A673 (cell line): ENCODE data around the gene DMBT1. TPM values are rescaled to one million over a fixed set of nuclear protein-coding genes. Genes with fewer than 3 reads are reported as not detected.

Source experiments
- BruUV-seq: library from RNA; stranded (reverse); fragments of 400-500 nt; replicated peaks from 2 replicates; lab custom pipeline; 2021; lab: Mats Ljungman, UMichigan
- CTCF ChIA-PET: fragments of 300-600 bp; sonication (Branson Sonifier 250); formaldehyde crosslinking; loops from one replicate; lab custom pipeline; 2022; ENCODE audit warnings: antibody characterized with exemption; lab: Charles Lee
- POLR2A ChIA-PET: fragments of 300-600 bp; sonication (Branson Sonifier 250); formaldehyde crosslinking; loops from one replicate; lab custom pipeline; 2022; ENCODE audit warnings: antibody characterized with exemption; ENCODE audit not compliant: low non-redundant PET; lab: Charles Lee
- DNase-seq: peaks from one replicate; pipeline ENCODE4 v3.0.0-alpha.2; 2015; ENCODE audit warnings: low spot score
- H3K27ac ChIP-seq: fragments of 200-600 bp; sonication (generic); 2 replicates; pipeline ENCODE4 v1.5.1; 2016; ENCODE audit warnings: mixed run types, low read depth, mild to moderate bottlenecking, mixed read lengths, antibody characterized with exemption, low read length; ENCODE audit not compliant: poor library complexity, severe bottlenecking
- H3K27me3 ChIP-seq: fragments of 200-600 bp; sonication (generic); replicated peaks from 2 replicates; pipeline ENCODE4 v1.6.1; 2017; ENCODE audit warnings: mixed run types, low read depth, mild to moderate bottlenecking, mixed read lengths, antibody characterized with exemption, low read length; ENCODE audit not compliant: insufficient read depth, poor library complexity
- H3K36me3 ChIP-seq: fragments of 200-600 bp; sonication (generic); 2 replicates; pipeline ENCODE4 v1.6.1; 2016; ENCODE audit warnings: mixed run types, mild to moderate bottlenecking, mixed read lengths, antibody characterized with exemption, low read length; ENCODE audit not compliant: insufficient read depth, poor library complexity, severe bottlenecking
- H3K4me1 ChIP-seq: fragments of 200-600 bp; sonication (generic); 2 replicates; pipeline ENCODE4 v1.6.1; 2017; ENCODE audit warnings: mixed run types, mild to moderate bottlenecking, mixed read lengths, antibody characterized with exemption, low read length; ENCODE audit not compliant: insufficient read depth, poor library complexity, severe bottlenecking
- H3K4me3 ChIP-seq: fragments of 200-600 bp; sonication (generic); 2 replicates; pipeline ENCODE4 v1.5.1; 2016; ENCODE audit warnings: low read depth, mixed run types, mild to moderate bottlenecking, mixed read lengths, low read length; ENCODE audit not compliant: poor library complexity, severe bottlenecking
- H3K9me3 ChIP-seq: fragments of 200-600 bp; sonication (generic); 2 replicates; pipeline ENCODE4 v1.6.1; 2016; ENCODE audit warnings: mixed run types, low read depth, mild to moderate bottlenecking, mixed read lengths, antibody characterized with exemption, low read length; ENCODE audit not compliant: poor library complexity, severe bottlenecking
- EZH2 ChIP-seq: fragments of 200-600 bp; sonication (generic); IDR thresholded peaks from 2 replicates; pipeline ENCODE4 v1.6.1; 2017; ENCODE audit warnings: borderline replicate concordance, low read depth, mild to moderate bottlenecking, mixed read lengths, antibody characterized with exemption, low read length; ENCODE audit not compliant: poor library complexity, severe bottlenecking
- intact Hi-C: fragments of 100-400 bp; cut with micrococcal nuclease; formaldehyde crosslinking; loops from one replicate; pipeline ENCODE4 v1.10.0; 2022; ENCODE audit not compliant: unreplicated experiment
- total RNA-seq: library from RNA; stranded (reverse); gene quantifications from 2 replicates; pipeline ENCODE4 v1.2.3, GENCODE V29; 2021
- TF ChIP-seq, protein P1 (sequence below): fragments of 300-800, 200-600 bp; sonication (generic); conservative IDR thresholded peaks from 2 replicates; pipeline ENCODE4 v1.5.1; 2017; ENCODE audit warnings: low read depth, mild to moderate bottlenecking, antibody characterized with exemption, low read length, moderate library complexity, mixed read lengths

The DMBT1 gene
- total RNA-seq, 1 experiment from 2014 or later, result not detected

DNA sequence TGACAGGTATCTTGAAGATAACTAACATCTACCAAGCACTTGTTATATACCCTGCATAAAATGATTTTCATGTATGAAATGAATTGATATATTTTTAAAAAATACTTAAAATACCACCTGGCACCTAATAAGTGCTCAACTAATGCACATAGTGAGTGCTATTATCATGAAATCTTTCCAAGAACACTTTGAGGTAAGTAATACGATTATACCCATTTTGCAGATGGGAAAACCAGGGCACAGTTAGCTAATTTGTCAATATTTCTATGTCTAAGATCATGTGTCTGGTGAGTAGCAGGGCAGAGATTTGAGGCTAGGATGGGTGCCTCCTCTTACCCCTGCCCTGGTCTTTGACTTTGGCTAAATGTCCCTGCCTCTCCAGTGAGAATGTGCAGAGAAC, 6.1 kb downstream of the DMBT1 start:
- CTCF ChIA-PET, result no interaction called here
- no peak for TF ChIP-seq EZH2
- TF ChIP-seq, protein P1, sequence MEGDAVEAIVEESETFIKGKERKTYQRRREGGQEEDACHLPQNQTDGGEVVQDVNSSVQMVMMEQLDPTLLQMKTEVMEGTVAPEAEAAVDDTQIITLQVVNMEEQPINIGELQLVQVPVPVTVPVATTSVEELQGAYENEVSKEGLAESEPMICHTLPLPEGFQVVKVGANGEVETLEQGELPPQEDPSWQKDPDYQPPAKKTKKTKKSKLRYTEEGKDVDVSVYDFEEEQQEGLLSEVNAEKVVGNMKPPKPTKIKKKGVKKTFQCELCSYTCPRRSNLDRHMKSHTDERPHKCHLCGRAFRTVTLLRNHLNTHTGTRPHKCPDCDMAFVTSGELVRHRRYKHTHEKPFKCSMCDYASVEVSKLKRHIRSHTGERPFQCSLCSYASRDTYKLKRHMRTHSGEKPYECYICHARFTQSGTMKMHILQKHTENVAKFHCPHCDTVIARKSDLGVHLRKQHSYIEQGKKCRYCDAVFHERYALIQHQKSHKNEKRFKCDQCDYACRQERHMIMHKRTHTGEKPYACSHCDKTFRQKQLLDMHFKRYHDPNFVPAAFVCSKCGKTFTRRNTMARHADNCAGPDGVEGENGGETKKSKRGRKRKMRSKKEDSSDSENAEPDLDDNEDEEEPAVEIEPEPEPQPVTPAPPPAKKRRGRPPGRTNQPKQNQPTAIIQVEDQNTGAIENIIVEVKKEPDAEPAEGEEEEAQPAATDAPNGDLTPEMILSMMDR, result no peak
- H3K27me3 ChIP-seq, result peaks cover 33% of the 10 kb centered on the region
- H3K4me1 ChIP-seq, result peaks cover 6% of the 10 kb centered on the region
- BruUV-seq, result no TSS peak
- no peak overlapping the region for H3K4me3 ChIP-seq
- intact Hi-C loops, result loop anchor here (2.0 to 5.0 kb wide), 3 partner anchors 54 to 136 kb away; no protein-coding TSS in a partner anchor
- DNase-seq, result no peak
- no peaks in the 10 kb centered on the region for H3K36me3 ChIP-seq
- no peaks in the 10 kb centered on the region for H3K9me3 ChIP-seq
- POLR2A ChIA-PET, result no interaction called here
- H3K27ac ChIP-seq, result no peak overlapping the region

DNA sequence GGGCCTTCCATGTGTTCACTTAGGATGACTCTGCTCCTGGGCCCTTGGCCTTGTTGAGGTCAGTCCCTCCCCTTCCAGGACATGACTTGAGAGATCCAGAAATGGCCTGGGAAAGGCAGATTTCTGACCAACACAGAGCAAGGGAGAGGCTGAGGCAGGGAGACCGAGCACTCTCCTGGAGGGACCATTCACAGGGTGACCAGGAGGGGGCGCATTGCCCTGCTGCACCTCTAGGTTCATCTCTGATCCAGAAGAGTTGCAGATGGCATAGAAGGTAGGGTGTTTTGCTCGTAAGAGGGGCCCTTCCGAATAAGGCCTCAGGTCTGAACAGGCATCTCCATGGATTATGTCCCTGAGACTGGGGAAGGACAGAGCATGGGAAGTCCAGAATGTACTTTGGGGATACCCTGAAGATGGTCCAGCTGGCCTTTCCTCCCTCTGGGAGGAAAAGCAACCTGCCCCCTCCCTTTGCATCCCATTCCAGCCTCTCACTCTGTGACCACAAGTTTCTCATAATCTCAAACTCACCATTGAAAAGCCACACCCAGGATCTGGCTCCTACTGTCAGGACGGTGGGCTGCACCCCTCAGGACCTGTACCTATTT, 6.6 kb downstream of the DMBT1 start:
- Histone ChIP-seq H3K9me3 (no peaks in the 10 kb centered on the region), H3K27ac (no peak overlapping the region), H3K27me3 (peaks cover 27% of the 10 kb centered on the region), H3K4me3 (no peak overlapping the region), H3K4me1 (peaks cover 6% of the 10 kb centered on the region), H3K36me3 (no peaks in the 10 kb centered on the region)
- intact Hi-C loops, result loop anchor here (2.0 to 5.0 kb wide), 3 partner anchors 55 to 136 kb away; no protein-coding TSS in a partner anchor
- CTCF ChIA-PET, result no interaction called here
- POLR2A ChIA-PET, result no interaction called here
- TF ChIP-seq, protein P1, result peak; percentile 75
- no peak for TF ChIP-seq EZH2
- no TSS peak for BruUV-seq
- peak; percentile 28 for DNase-seq

DNA sequence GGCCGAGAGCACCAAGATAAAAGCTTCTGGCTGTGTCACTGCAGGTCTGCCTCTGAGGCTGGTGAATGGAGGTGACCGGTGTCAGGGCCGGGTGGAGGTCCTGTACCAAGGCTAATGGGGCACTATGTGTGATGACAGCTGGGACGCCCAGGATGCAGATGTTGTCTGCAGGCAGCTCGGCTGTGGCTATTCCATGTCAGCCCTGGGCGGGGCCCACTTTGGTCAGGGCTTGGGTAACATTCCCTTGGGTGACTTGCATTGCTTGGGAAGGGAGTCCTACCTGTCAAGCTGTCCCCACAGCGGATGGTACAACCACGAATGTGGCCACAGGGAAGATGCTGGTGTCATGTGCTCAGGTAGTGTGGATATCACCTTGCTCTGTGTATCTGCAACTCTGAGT, 8.0 kb downstream of the DMBT1 start:
- no TSS peak for BruUV-seq
- Histone ChIP-seq H3K27me3 (peaks cover 22% of the 10 kb centered on the region), H3K4me3 (no peak overlapping the region), H3K4me1 (peaks cover 6% of the 10 kb centered on the region), H3K27ac (no peak overlapping the region), H3K9me3 (no peaks in the 10 kb centered on the region), H3K36me3 (no peaks in the 10 kb centered on the region)
- ChIA-PET POLR2A (no interaction called here), CTCF (no interaction called here)
- intact Hi-C loops, result loop anchor here (5.0 kb wide), 2 partner anchors 56 to 131 kb away; no protein-coding TSS in a partner anchor
- DNase-seq, result no peak
- no peak for TF ChIP-seq EZH2
- TF ChIP-seq, protein P1, result no peak
